ENCODE measurements around the gene COL19A1. TPM values are rescaled to one million over a fixed set of nuclear protein-coding genes. Genes with fewer than 3 reads are reported as not detected.

COL19A1 gene
- polyA plus RNA-seq, 1 donor (not counting 4 experiments of a cell fraction or from before 2014, with no cell fraction given) = not detected

DNA sequence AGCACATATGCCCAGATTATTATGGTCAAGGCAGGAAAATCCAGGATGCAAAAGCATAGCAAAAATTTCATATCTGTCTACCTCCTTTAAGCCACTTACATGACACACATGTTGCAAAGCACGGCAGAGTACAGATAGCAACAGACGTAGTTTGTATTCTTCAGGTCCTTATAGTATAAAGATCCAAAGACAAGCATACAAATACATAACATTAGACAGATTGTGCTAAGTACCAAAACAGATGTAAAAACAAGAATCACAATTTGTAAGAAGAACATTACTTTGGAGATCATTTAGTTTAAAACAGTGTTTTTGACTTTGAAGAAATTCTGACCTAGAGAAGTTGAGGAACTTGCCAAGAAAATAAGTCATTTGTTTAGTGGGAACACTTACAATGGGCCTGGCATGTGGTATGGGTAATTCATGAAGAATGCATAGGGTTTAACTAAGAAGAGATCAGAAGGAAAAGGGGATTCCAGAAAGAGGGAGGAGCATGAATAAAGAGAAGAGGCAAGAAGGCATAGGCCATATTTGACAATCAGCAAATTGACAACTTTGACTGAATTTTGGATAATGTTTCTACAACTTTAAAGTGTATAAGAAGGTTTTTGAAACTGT, 39.0 kb upstream of the COL19A1 start:
- Histone ChIP-seq H3K27ac (ENCODE audit: control insufficient read depth, insufficient read depth, low read length) (no peak overlapping the region), H3K9me1 (ENCODE audit: control insufficient read depth, extremely low read depth, insufficient read depth, low read length) (peaks cover 2% of the 10 kb centered on the region), H3K4me1 (ENCODE audit: control insufficient read depth, extremely low read depth, insufficient read depth, low read length) (no peaks in the 10 kb centered on the region), H2AFZ (ENCODE audit: control insufficient read depth, low read length) (no peak overlapping the region), H4K20me1 (ENCODE audit: control insufficient read depth, extremely low read depth, insufficient read depth, low read length) (no peaks in the 10 kb centered on the region), H3K36me3 (ENCODE audit: control insufficient read depth in 2 of 2, extremely low read depth in 1 of 2, insufficient read depth in 2 of 2, low read length in 2 of 2) (no peaks in the 10 kb centered on the region), H3K4me3 (ENCODE audit: control insufficient read depth in 2 of 3, extremely low read depth in 1 of 3, insufficient read depth in 2 of 3, low read depth in 1 of 3, low read length in 3 of 3) (no peak overlapping the region), H3K79me2 (ENCODE audit: control insufficient read depth, insufficient read depth, low read length) (no peaks in the 10 kb centered on the region), H3K9me3 (ENCODE audit: control insufficient read depth, low read depth, low read length) (no peaks in the 10 kb centered on the region), H3K9ac (ENCODE audit: control insufficient read depth, extremely low read depth, insufficient read depth, low read length) (no peak overlapping the region), H3K27me3 (ENCODE audit: control insufficient read depth, extremely low read depth, insufficient read depth, low read length) (peaks cover 3% of the 10 kb centered on the region), H3K4me2 (ENCODE audit: control insufficient read depth, extremely low read depth, insufficient read depth, low read depth, low read length) (no peak overlapping the region)
- no peak for DNase-seq (ENCODE audit: low read depth, low spot score)
- dilution Hi-C loops (cut with MboI; ENCODE audit: extremely low pct_ligation_motif_present, low sequenced_read_pairs) = no loop called here
- TF ChIP-seq, protein P1, sequence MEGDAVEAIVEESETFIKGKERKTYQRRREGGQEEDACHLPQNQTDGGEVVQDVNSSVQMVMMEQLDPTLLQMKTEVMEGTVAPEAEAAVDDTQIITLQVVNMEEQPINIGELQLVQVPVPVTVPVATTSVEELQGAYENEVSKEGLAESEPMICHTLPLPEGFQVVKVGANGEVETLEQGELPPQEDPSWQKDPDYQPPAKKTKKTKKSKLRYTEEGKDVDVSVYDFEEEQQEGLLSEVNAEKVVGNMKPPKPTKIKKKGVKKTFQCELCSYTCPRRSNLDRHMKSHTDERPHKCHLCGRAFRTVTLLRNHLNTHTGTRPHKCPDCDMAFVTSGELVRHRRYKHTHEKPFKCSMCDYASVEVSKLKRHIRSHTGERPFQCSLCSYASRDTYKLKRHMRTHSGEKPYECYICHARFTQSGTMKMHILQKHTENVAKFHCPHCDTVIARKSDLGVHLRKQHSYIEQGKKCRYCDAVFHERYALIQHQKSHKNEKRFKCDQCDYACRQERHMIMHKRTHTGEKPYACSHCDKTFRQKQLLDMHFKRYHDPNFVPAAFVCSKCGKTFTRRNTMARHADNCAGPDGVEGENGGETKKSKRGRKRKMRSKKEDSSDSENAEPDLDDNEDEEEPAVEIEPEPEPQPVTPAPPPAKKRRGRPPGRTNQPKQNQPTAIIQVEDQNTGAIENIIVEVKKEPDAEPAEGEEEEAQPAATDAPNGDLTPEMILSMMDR (optimal IDR thresholded peaks at IDR 0.05 in 1 of 3, IDR thresholded peaks at IDR 0.05 in 1 of 3, conservative IDR thresholded peaks at IDR 0.05 in 1 of 3; ENCODE audit: extremely low read depth in 1 of 3, insufficient read depth in 2 of 3, low read length in 3 of 3) = no peak
- TF ChIP-seq EZH2 (IDR thresholded peaks at IDR 0.05; ENCODE audit: low read length) = no peak
- FAIRE-seq = no peak

DNA sequence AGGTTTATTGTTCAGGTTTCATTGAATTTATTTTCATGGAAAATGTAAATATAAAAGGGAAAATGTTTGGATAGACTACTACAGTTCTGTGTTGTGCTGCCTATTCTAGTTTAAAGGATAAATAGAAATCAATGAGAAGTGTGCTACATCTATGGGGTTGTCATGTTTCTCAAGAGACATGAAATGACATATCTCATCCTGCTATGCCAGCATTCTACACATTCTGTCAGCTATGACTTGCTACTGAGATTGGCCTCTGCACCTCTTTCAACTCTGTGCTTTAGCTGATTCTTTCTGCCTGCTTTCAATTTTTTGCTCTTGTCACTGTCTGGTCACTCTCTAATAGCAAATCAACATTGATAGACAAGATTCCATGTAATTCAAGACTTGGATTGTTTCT, 33.8 kb upstream of the COL19A1 start:
- H3K9me3 ChIP-seq (ENCODE audit: control insufficient read depth, low read depth, low read length) = no peaks in the 10 kb centered on the region
- no peak overlapping the region for H2AFZ ChIP-seq (ENCODE audit: control insufficient read depth, low read length)
- DNase-seq (ENCODE audit: low read depth, low spot score) (no peak), FAIRE-seq (no peak)
- no peak overlapping the region for H3K27ac ChIP-seq (ENCODE audit: control insufficient read depth, insufficient read depth, low read length)
- TF ChIP-seq, protein P1 (optimal IDR thresholded peaks at IDR 0.05 in 1 of 3, IDR thresholded peaks at IDR 0.05 in 1 of 3, conservative IDR thresholded peaks at IDR 0.05 in 1 of 3; ENCODE audit: extremely low read depth in 1 of 3, insufficient read depth in 2 of 3, low read length in 3 of 3) = no peak
- TF ChIP-seq EZH2 (IDR thresholded peaks at IDR 0.05; ENCODE audit: low read length) = no peak
- H3K9ac ChIP-seq (ENCODE audit: control insufficient read depth, extremely low read depth, insufficient read depth, low read length) = no peak overlapping the region
- H3K4me2 ChIP-seq (ENCODE audit: control insufficient read depth, extremely low read depth, insufficient read depth, low read depth, low read length) = no peak overlapping the region
- no peaks in the 10 kb centered on the region for H3K36me3 ChIP-seq (ENCODE audit: control insufficient read depth in 2 of 2, extremely low read depth in 1 of 2, insufficient read depth in 2 of 2, low read length in 2 of 2)
- H3K79me2 ChIP-seq (ENCODE audit: control insufficient read depth, insufficient read depth, low read length) = no peaks in the 10 kb centered on the region
- dilution Hi-C loops (cut with MboI; ENCODE audit: extremely low pct_ligation_motif_present, low sequenced_read_pairs) = no loop called here
- H3K4me3 ChIP-seq (ENCODE audit: control insufficient read depth in 2 of 3, extremely low read depth in 1 of 3, insufficient read depth in 2 of 3, low read depth in 1 of 3, low read length in 3 of 3) = no peak overlapping the region
- peaks cover 3% of the 10 kb centered on the region for H3K27me3 ChIP-seq (ENCODE audit: control insufficient read depth, extremely low read depth, insufficient read depth, low read length)
- H3K9me1 ChIP-seq (ENCODE audit: control insufficient read depth, extremely low read depth, insufficient read depth, low read length) = peaks cover 2% of the 10 kb centered on the region
- H3K4me1 ChIP-seq (ENCODE audit: control insufficient read depth, extremely low read depth, insufficient read depth, low read length) = no peaks in the 10 kb centered on the region
- H4K20me1 ChIP-seq (ENCODE audit: control insufficient read depth, extremely low read depth, insufficient read depth, low read length) = no peaks in the 10 kb centered on the region

Measured in keratinocyte (primary cell).